ENCODE data around the gene LMCD1.

DNA sequence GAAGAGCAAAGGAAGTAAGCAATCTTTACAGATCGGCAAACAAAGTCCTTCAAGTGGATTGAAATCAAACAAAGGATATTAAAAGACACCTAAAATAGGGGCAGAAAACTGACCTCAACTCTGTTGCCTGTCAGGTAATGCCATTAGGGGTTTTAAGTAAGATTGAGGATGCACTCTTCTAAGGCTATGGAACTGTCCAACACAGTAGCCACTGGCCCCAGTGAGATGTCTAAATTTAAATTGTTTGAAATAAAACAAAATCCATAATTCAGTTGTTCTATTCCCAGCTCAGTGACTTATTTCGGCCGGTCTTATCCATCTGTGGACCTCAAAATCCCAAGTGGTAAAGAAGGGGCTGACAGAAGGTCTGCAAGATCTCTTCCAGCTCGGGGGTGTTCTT, 49.5 kb upstream of the LMCD1 start:
- TF ChIP-seq, protein P1, sequence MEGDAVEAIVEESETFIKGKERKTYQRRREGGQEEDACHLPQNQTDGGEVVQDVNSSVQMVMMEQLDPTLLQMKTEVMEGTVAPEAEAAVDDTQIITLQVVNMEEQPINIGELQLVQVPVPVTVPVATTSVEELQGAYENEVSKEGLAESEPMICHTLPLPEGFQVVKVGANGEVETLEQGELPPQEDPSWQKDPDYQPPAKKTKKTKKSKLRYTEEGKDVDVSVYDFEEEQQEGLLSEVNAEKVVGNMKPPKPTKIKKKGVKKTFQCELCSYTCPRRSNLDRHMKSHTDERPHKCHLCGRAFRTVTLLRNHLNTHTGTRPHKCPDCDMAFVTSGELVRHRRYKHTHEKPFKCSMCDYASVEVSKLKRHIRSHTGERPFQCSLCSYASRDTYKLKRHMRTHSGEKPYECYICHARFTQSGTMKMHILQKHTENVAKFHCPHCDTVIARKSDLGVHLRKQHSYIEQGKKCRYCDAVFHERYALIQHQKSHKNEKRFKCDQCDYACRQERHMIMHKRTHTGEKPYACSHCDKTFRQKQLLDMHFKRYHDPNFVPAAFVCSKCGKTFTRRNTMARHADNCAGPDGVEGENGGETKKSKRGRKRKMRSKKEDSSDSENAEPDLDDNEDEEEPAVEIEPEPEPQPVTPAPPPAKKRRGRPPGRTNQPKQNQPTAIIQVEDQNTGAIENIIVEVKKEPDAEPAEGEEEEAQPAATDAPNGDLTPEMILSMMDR (conservative IDR thresholded peaks at IDR 0.05 in 1 of 2, IDR thresholded peaks at IDR 0.05 in 1 of 2; ENCODE audit: low read depth in 1 of 2, low read length in 2 of 2): no peak
- TF ChIP-seq EZH2 (IDR thresholded peaks at IDR 0.05; ENCODE audit: low read length, missing control alignments): no peak
